Upper lobe of right lung (tissue), 1 donor: ENCODE results near the gene SMIM8. TPM values are rescaled to one million over a fixed set of nuclear protein-coding genes. Genes with fewer than 3 reads are reported as not detected.

Experiments
- ATAC-seq: fragments of 200-7000 bp; cut with Tn5 transposase; one replicate; pipeline ENCODE4 v1.9.1; 2020; ENCODE audit warnings: mild to moderate bottlenecking, moderate library complexity
- DNase-seq: peaks from one replicate; pipeline ENCODE4 v3.0.0-alpha.2; 2020
- H3K27ac ChIP-seq: fragments of 200-600 bp; one replicate; pipeline ENCODE4 v1.8.0; 2022
- H3K27me3 ChIP-seq: fragments of 200-600 bp; one replicate; pipeline ENCODE4 v1.8.0; 2022; ENCODE audit warnings: mild to moderate bottlenecking
- H3K36me3 ChIP-seq: fragments of 200-600 bp; one replicate; pipeline ENCODE4 v1.8.0; 2022
- H3K4me1 ChIP-seq: fragments of 200-600 bp; one replicate; pipeline ENCODE4 v1.8.0; 2022
- H3K4me3 ChIP-seq: fragments of 200-600 bp; one replicate; pipeline ENCODE4 v1.8.0; 2022; ENCODE audit warnings: mild to moderate bottlenecking
- H3K9me3 ChIP-seq: fragments of 200-600 bp; one replicate; pipeline ENCODE4 v1.8.0; 2022
- CTCF ChIP-seq: fragments of 200-600 bp; IDR thresholded peaks from one replicate; pipeline ENCODE4 v1.8.0; 2022; ENCODE audit warnings: antibody characterized with exemption
- intact Hi-C: fragments of 100-400 bp; cut with DNase I; formaldehyde crosslinking; loops from one replicate; pipeline ENCODE4 v1.11.0; 2022
- total RNA-seq: library from RNA; stranded (reverse); fragmentation: NEBNext Ultra II Directional; extraction: Animal tissue kit (Norgen Biotek cat#: 25700); gene quantifications from one replicate; pipeline ENCODE4 v1.2.1, GENCODE V29; 2021
- donor health status: DM: no; HTN: yes; CAD: no; lungs with severe emphysema.

SMIM8 gene
- total RNA-seq, 1 donor from 2014 or later, result 9.5 TPM

- no peaks in the 10 kb centered on the region for H3K9me3 ChIP-seq
- intact Hi-C loops, result no loop called here
- H3K4me3 ChIP-seq, result no peak overlapping the region
- H3K4me1 ChIP-seq, result peaks cover 9% of the 10 kb centered on the region
- ATAC-seq (no peak), DNase-seq (no peak)
- no peak overlapping the region for H3K27ac ChIP-seq
- no peak for TF ChIP-seq CTCF
- no peaks in the 10 kb centered on the region for H3K27me3 ChIP-seq
- no peaks in the 10 kb centered on the region for H3K36me3 ChIP-seq
Observed at GRCh38 chr6:87336367-87336766, 14.0 kb downstream of the SMIM8 start.

- Histone ChIP-seq H3K4me1 (no peaks in the 10 kb centered on the region), H3K4me3 (no peak overlapping the region), H3K27ac (no peak overlapping the region), H3K9me3 (no peaks in the 10 kb centered on the region), H3K36me3 (no peaks in the 10 kb centered on the region), H3K27me3 (no peaks in the 10 kb centered on the region)
- no peak for ATAC-seq
- DNase-seq, result no peak
- intact Hi-C loops, result no loop called here
- no peak for TF ChIP-seq CTCF
Observed at GRCh38 chr6:87340230-87340629, 17.8 kb downstream of the SMIM8 start.

- H3K36me3 ChIP-seq, result no peaks in the 10 kb centered on the region
- H3K4me1 ChIP-seq, result no peaks in the 10 kb centered on the region
- H3K27ac ChIP-seq, result no peak overlapping the region
- intact Hi-C loops, result no loop called here
- no peaks in the 10 kb centered on the region for H3K9me3 ChIP-seq
- no peak for TF ChIP-seq CTCF
- H3K4me3 ChIP-seq, result no peak overlapping the region
- no peaks in the 10 kb centered on the region for H3K27me3 ChIP-seq
- no peak for ATAC-seq
- no peak for DNase-seq
Observed at GRCh38 chr6:87341158-87341557, 18.8 kb downstream of the SMIM8 start.

- intact Hi-C loops, result no loop called here
- no peak overlapping the region for H3K27ac ChIP-seq
- no peaks in the 10 kb centered on the region for H3K9me3 ChIP-seq
- TF ChIP-seq CTCF, result no peak
- no peak for ATAC-seq
- no peaks in the 10 kb centered on the region for H3K4me1 ChIP-seq
- no peaks in the 10 kb centered on the region for H3K36me3 ChIP-seq
- DNase-seq, result no peak
- no peaks in the 10 kb centered on the region for H3K27me3 ChIP-seq
- no peak overlapping the region for H3K4me3 ChIP-seq
Observed at GRCh38 chr6:87341899-87342298, 19.5 kb downstream of the SMIM8 start.

- no peak for TF ChIP-seq CTCF
- Histone ChIP-seq H3K27me3 (no peaks in the 10 kb centered on the region), H3K36me3 (no peaks in the 10 kb centered on the region), H3K4me1 (no peaks in the 10 kb centered on the region), H3K9me3 (no peaks in the 10 kb centered on the region), H3K27ac (no peak overlapping the region), H3K4me3 (no peak overlapping the region)
- ATAC-seq (no peak), DNase-seq (no peak)
- intact Hi-C loops, result no loop called here
Observed at GRCh38 chr6:87342829-87343228, 20.4 kb downstream of the SMIM8 start.

- Histone ChIP-seq H3K9me3 (no peaks in the 10 kb centered on the region), H3K27me3 (no peaks in the 10 kb centered on the region), H3K27ac (no peak within 1 kb of the TSS), H3K4me1 (no peaks in the 10 kb centered on the region), H3K4me3 (no peak within 1 kb of the TSS), H3K36me3 (no peaks in the 10 kb centered on the region)
- no peak for TF ChIP-seq CTCF
- intact Hi-C loops, result no loop called here
- no peak for DNase-seq
- ATAC-seq, result no peak
Observed at GRCh38 chr6:87344731-87345130, 22.3 kb downstream of the SMIM8 start, which contains the start of gene C6orf163. Gene C6orf163 (plus strand): TSS chr6:87344813. CDS start chr6:87345100, 287 bp downstream.
